ENCODE results near the gene SLC47A2. TPM values are rescaled to one million over a fixed set of nuclear protein-coding genes. Genes with fewer than 3 reads are reported as not detected.

The SLC47A2 gene
- polyA plus RNA-seq, 1 donor from 2014 or later = not detected

DNA sequence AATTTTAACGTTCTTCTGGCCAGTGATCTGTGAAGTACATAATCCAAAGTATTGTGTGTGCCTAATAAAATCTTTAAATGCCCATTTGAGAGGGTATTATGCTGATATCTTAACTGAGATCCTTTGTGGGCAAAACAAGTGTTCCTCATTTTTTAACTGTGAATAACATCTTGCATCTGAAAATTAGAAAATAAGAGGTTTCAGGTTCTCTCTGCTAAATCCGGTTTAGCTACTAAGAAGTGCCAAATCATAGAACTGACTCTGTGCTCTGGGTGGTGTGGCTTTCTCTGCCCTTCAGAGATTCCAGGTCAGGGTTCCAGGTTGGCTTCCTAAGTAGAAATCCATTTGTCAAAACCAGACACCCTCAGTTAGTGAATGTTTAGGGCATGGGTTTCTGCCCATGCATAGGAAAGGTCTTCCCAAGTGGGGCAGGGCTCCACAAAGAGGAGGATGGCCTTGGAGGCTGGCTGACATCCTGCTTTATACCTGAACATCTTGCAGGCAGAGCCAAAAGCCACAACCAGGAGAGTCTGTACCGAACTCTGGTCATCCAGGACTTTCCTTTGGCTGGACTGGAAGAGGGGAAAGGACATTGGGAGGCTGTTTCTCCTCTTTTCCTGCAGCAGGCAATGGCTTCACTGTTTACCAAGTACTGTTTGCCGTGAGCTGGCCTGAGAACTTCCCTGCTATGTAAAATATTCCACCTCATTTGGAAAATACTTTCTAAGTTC lies 59.4 kb downstream of the SLC47A2 start:
- no peaks in the 10 kb centered on the region for H4K20me1 ChIP-seq (ENCODE audit: insufficient read depth)
- TF ChIP-seq EZH2 (IDR thresholded peaks at IDR 0.05; ENCODE audit: borderline replicate concordance, insufficient read depth, low read length, poor library complexity, severe bottlenecking) (no peak), RAD21 (conservative IDR thresholded peaks at IDR 0.05) (no peak), EP300 (conservative IDR thresholded peaks at IDR 0.05; ENCODE audit: poor library complexity, severe bottlenecking) (no peak), POLR2AphosphoS5 (IDR thresholded peaks at IDR 0.05) (no peak), MXI1 (conservative IDR thresholded peaks at IDR 0.05; ENCODE audit: poor library complexity, severe bottlenecking) (no peak), TAF1 (IDR thresholded peaks at IDR 0.05; ENCODE audit: low read depth) (no peak), SMC3 (conservative IDR thresholded peaks at IDR 0.05; ENCODE audit: poor library complexity) (no peak)
- TF ChIP-seq, protein P1, sequence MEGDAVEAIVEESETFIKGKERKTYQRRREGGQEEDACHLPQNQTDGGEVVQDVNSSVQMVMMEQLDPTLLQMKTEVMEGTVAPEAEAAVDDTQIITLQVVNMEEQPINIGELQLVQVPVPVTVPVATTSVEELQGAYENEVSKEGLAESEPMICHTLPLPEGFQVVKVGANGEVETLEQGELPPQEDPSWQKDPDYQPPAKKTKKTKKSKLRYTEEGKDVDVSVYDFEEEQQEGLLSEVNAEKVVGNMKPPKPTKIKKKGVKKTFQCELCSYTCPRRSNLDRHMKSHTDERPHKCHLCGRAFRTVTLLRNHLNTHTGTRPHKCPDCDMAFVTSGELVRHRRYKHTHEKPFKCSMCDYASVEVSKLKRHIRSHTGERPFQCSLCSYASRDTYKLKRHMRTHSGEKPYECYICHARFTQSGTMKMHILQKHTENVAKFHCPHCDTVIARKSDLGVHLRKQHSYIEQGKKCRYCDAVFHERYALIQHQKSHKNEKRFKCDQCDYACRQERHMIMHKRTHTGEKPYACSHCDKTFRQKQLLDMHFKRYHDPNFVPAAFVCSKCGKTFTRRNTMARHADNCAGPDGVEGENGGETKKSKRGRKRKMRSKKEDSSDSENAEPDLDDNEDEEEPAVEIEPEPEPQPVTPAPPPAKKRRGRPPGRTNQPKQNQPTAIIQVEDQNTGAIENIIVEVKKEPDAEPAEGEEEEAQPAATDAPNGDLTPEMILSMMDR (IDR thresholded peaks at IDR 0.05; ENCODE audit: poor library complexity, severe bottlenecking) = no peak
- TF ChIP-seq, protein P2, sequence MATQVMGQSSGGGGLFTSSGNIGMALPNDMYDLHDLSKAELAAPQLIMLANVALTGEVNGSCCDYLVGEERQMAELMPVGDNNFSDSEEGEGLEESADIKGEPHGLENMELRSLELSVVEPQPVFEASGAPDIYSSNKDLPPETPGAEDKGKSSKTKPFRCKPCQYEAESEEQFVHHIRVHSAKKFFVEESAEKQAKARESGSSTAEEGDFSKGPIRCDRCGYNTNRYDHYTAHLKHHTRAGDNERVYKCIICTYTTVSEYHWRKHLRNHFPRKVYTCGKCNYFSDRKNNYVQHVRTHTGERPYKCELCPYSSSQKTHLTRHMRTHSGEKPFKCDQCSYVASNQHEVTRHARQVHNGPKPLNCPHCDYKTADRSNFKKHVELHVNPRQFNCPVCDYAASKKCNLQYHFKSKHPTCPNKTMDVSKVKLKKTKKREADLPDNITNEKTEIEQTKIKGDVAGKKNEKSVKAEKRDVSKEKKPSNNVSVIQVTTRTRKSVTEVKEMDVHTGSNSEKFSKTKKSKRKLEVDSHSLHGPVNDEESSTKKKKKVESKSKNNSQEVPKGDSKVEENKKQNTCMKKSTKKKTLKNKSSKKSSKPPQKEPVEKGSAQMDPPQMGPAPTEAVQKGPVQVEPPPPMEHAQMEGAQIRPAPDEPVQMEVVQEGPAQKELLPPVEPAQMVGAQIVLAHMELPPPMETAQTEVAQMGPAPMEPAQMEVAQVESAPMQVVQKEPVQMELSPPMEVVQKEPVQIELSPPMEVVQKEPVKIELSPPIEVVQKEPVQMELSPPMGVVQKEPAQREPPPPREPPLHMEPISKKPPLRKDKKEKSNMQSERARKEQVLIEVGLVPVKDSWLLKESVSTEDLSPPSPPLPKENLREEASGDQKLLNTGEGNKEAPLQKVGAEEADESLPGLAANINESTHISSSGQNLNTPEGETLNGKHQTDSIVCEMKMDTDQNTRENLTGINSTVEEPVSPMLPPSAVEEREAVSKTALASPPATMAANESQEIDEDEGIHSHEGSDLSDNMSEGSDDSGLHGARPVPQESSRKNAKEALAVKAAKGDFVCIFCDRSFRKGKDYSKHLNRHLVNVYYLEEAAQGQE (IDR thresholded peaks at IDR 0.05; ENCODE audit: borderline replicate concordance) = no peak
- peaks cover 4% of the 10 kb centered on the region for H3K79me2 ChIP-seq (replicated peaks; ENCODE audit: insufficient read depth, low read length)
- H3K27me3 ChIP-seq (ENCODE audit: insufficient read depth, low read depth, low read length) = no peaks in the 10 kb centered on the region
- no peaks in the 10 kb centered on the region for H3K9me2 ChIP-seq (ENCODE audit: insufficient read depth, low read length)
- H2AFZ ChIP-seq (ENCODE audit: low read depth, low read length) = no peak overlapping the region
- H3K9me3 ChIP-seq (ENCODE audit: low read length) = no peaks in the 10 kb centered on the region
- no peak overlapping the region for H3K4me3 ChIP-seq (ENCODE audit: low read length)
- no peaks in the 10 kb centered on the region for H3K36me3 ChIP-seq (ENCODE audit: insufficient read depth, low read length)
- H3K9ac ChIP-seq (ENCODE audit: low read length) = no peak overlapping the region
- no peaks in the 10 kb centered on the region for H3F3A ChIP-seq (ENCODE audit: insufficient read depth, low read length, poor library complexity, severe bottlenecking)
- no peak overlapping the region for H3K4me2 ChIP-seq (ENCODE audit: low read length)
- H3K27ac ChIP-seq (ENCODE audit: low read length) = no peak overlapping the region

DNA sequence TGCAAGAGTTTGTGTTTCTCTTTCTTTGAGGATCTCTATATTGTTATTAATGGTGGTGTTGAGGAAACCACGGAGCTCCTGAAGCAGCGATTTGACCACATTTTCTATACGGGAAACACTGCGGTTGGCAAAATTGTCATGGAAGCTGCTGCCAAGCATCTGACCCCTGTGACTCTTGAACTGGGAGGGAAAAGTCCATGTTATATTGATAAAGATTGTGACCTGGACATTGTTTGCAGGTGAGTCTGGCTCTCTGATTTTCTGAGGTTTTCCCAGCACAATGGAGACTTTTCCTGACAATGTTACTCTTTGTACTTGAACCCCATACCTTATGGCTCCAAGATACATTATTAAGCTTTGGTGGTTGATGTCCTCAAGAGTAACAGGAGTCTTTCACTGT lies 60.0 kb downstream of the SLC47A2 start:
- TF ChIP-seq TAF1 (IDR thresholded peaks at IDR 0.05; ENCODE audit: low read depth) (no peak), EZH2 (IDR thresholded peaks at IDR 0.05; ENCODE audit: borderline replicate concordance, insufficient read depth, low read length, poor library complexity, severe bottlenecking) (no peak), SMC3 (conservative IDR thresholded peaks at IDR 0.05; ENCODE audit: poor library complexity) (no peak), POLR2AphosphoS5 (IDR thresholded peaks at IDR 0.05) (no peak), MXI1 (conservative IDR thresholded peaks at IDR 0.05; ENCODE audit: poor library complexity, severe bottlenecking) (no peak), EP300 (conservative IDR thresholded peaks at IDR 0.05; ENCODE audit: poor library complexity, severe bottlenecking) (no peak), RAD21 (conservative IDR thresholded peaks at IDR 0.05) (no peak)
- TF ChIP-seq, protein P2 (IDR thresholded peaks at IDR 0.05; ENCODE audit: borderline replicate concordance) = no peak
- no peaks in the 10 kb centered on the region for H3K27me3 ChIP-seq (ENCODE audit: insufficient read depth, low read depth, low read length)
- no peaks in the 10 kb centered on the region for H3K9me2 ChIP-seq (ENCODE audit: insufficient read depth, low read length)
- H3K9ac ChIP-seq (ENCODE audit: low read length) = no peak overlapping the region
- H3K4me3 ChIP-seq (ENCODE audit: low read length) = no peak overlapping the region
- H3F3A ChIP-seq (ENCODE audit: insufficient read depth, low read length, poor library complexity, severe bottlenecking) = no peaks in the 10 kb centered on the region
- H3K4me2 ChIP-seq (ENCODE audit: low read length) = no peak overlapping the region
- no peaks in the 10 kb centered on the region for H3K9me3 ChIP-seq (ENCODE audit: low read length)
- no peak overlapping the region for H3K27ac ChIP-seq (ENCODE audit: low read length)
- no peaks in the 10 kb centered on the region for H4K20me1 ChIP-seq (ENCODE audit: insufficient read depth)
- peaks cover 11% of the 10 kb centered on the region for H3K79me2 ChIP-seq (replicated peaks; ENCODE audit: insufficient read depth, low read length)
- no peak overlapping the region for H2AFZ ChIP-seq (ENCODE audit: low read depth, low read length)
- H3K36me3 ChIP-seq (ENCODE audit: insufficient read depth, low read length) = no peaks in the 10 kb centered on the region
